ENCODE measurements around the gene UNK. TPM values are rescaled to one million over a fixed set of nuclear protein-coding genes. Genes with fewer than 3 reads are reported as not detected.
A peak's percentile ranks its signal among the peaks of the same experiment; 100 is the strongest.

UNK gene
- total and polyA plus RNA-seq, 2 of the 13 experiments (the other 11 are each of a cell fraction or from before 2014, with no cell fraction given) = 31.6 to 33.0 TPM

- TF ChIP-seq ZBTB44 (CRISPR knock-in tag; IDR thresholded peaks at IDR 0.05) (no peak), MATR3 (CRISPR knock-in tag; IDR thresholded peaks at IDR 0.05) (no peak), GFI1 (CRISPR knock-in tag; IDR thresholded peaks at IDR 0.05; ENCODE audit: borderline replicate concordance) (no peak), ZNF33B (CRISPR knock-in tag; IDR thresholded peaks at IDR 0.05) (no peak), SETDB1 (CRISPR knock-in tag; IDR thresholded peaks at IDR 0.05; ENCODE audit: borderline replicate concordance) (no peak), ZNF740 (CRISPR knock-in tag; IDR thresholded peaks at IDR 0.05) (peak; percentile 35; the same call in 1 of the 2 replicates), PRDM10 (CRISPR knock-in tag; IDR thresholded peaks at IDR 0.05; ENCODE audit: low read depth) (0 out of 2 replicates have a peak, but pooled peaks have one; percentile 1), ETS1 (CRISPR knock-in tag; IDR thresholded peaks at IDR 0.05) (no peak), MTERF4 (CRISPR knock-in tag; IDR thresholded peaks at IDR 0.05) (no peak), EP300 (IDR thresholded peaks at IDR 0.05; ENCODE audit: low read depth in 2 of 2, low read length in 2 of 2) (no peak), EP300 (CRISPR knock-in tag; IDR thresholded peaks at IDR 0.05; ENCODE audit: borderline replicate concordance) (no peak), SMC3 (IDR thresholded peaks at IDR 0.05; ENCODE audit: low read length) (no peak), ZNF839 (CRISPR knock-in tag; IDR thresholded peaks at IDR 0.05; ENCODE audit: borderline replicate concordance) (no peak), SAFB2 (CRISPR knock-in tag; IDR thresholded peaks at IDR 0.05; ENCODE audit: borderline replicate concordance, low read depth) (no peak), SP140L (CRISPR knock-in tag; IDR thresholded peaks at IDR 0.05; ENCODE audit: borderline replicate concordance) (no peak), SPEN (CRISPR knock-in tag; IDR thresholded peaks at IDR 0.05; ENCODE audit: low read depth) (no peak; the same call in 1 of the 2 replicates), EHMT2 (IDR thresholded peaks at IDR 0.05; ENCODE audit: borderline replicate concordance, low read depth, low read length) (no peak), ZKSCAN8 (CRISPR knock-in tag; IDR thresholded peaks at IDR 0.05; ENCODE audit: borderline replicate concordance) (no peak), KDM2A (CRISPR knock-in tag; IDR thresholded peaks at IDR 0.05; ENCODE audit: borderline replicate concordance, low read depth) (peak; percentile 43), HNRNPLL (IDR thresholded peaks at IDR 0.05; ENCODE audit: low read depth, low read length, poor library complexity, severe bottlenecking) (peak; percentile 38), ZNF577 (CRISPR knock-in tag; IDR thresholded peaks at IDR 0.05; ENCODE audit: borderline replicate concordance, low read depth) (no peak), NFE2 (CRISPR knock-in tag; IDR thresholded peaks at IDR 0.05) (no peak)
These were observed 19.7 kb upstream of the UNK start, which contains the start of gene GALK1 (continued) for GRCh38 chr17:75764711-75765421.

All from HepG2 (cell line).